Measurements from ENCODE around the gene ELL2.

DNA sequence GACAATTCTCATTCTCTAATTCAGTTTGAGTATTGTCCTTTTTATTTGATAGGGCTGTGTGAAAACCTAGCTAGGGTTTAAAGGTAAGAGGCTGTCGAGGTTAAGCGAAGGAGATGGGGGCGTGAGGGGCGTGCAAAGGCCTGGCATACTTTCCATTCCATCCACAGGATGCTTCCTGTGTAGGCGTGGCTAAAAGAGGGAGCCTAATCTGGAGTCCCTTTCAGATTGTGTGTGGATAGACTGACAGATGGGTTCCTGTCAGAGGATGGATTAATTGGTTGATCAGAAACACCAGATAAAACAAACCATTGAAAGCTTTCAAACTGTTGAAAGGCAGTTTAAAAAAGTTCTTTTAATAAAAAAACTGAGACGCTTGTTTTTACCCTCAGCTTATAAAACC lies 1.1 kb upstream of the ELL2 start:
- TF ChIP-seq TAF1 (IDR thresholded peaks at IDR 0.05; ENCODE audit: low read depth) (no peak), EP300 (conservative IDR thresholded peaks at IDR 0.05; ENCODE audit: poor library complexity, severe bottlenecking) (no peak), POLR2AphosphoS5 (IDR thresholded peaks at IDR 0.05) (no peak), EZH2 (IDR thresholded peaks at IDR 0.05; ENCODE audit: borderline replicate concordance, insufficient read depth, low read length, poor library complexity, severe bottlenecking) (no peak)
- TF ChIP-seq, protein P1, sequence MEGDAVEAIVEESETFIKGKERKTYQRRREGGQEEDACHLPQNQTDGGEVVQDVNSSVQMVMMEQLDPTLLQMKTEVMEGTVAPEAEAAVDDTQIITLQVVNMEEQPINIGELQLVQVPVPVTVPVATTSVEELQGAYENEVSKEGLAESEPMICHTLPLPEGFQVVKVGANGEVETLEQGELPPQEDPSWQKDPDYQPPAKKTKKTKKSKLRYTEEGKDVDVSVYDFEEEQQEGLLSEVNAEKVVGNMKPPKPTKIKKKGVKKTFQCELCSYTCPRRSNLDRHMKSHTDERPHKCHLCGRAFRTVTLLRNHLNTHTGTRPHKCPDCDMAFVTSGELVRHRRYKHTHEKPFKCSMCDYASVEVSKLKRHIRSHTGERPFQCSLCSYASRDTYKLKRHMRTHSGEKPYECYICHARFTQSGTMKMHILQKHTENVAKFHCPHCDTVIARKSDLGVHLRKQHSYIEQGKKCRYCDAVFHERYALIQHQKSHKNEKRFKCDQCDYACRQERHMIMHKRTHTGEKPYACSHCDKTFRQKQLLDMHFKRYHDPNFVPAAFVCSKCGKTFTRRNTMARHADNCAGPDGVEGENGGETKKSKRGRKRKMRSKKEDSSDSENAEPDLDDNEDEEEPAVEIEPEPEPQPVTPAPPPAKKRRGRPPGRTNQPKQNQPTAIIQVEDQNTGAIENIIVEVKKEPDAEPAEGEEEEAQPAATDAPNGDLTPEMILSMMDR (IDR thresholded peaks at IDR 0.05; ENCODE audit: poor library complexity, severe bottlenecking): no peak
- TF ChIP-seq, protein P2, sequence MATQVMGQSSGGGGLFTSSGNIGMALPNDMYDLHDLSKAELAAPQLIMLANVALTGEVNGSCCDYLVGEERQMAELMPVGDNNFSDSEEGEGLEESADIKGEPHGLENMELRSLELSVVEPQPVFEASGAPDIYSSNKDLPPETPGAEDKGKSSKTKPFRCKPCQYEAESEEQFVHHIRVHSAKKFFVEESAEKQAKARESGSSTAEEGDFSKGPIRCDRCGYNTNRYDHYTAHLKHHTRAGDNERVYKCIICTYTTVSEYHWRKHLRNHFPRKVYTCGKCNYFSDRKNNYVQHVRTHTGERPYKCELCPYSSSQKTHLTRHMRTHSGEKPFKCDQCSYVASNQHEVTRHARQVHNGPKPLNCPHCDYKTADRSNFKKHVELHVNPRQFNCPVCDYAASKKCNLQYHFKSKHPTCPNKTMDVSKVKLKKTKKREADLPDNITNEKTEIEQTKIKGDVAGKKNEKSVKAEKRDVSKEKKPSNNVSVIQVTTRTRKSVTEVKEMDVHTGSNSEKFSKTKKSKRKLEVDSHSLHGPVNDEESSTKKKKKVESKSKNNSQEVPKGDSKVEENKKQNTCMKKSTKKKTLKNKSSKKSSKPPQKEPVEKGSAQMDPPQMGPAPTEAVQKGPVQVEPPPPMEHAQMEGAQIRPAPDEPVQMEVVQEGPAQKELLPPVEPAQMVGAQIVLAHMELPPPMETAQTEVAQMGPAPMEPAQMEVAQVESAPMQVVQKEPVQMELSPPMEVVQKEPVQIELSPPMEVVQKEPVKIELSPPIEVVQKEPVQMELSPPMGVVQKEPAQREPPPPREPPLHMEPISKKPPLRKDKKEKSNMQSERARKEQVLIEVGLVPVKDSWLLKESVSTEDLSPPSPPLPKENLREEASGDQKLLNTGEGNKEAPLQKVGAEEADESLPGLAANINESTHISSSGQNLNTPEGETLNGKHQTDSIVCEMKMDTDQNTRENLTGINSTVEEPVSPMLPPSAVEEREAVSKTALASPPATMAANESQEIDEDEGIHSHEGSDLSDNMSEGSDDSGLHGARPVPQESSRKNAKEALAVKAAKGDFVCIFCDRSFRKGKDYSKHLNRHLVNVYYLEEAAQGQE (IDR thresholded peaks at IDR 0.05; ENCODE audit: borderline replicate concordance): no peak

Data from neural cell (in vitro differentiated cells).